ENCODE results near the gene CCNI. TPM values are rescaled to one million over a fixed set of nuclear protein-coding genes. Genes with fewer than 3 reads are reported as not detected.

Gene CCNI
- total and polyA plus RNA-seq, 2 of the 13 experiments (the other 11 are each of a cell fraction or from before 2014, with no cell fraction given): 43.5 to 122 TPM

DNA sequence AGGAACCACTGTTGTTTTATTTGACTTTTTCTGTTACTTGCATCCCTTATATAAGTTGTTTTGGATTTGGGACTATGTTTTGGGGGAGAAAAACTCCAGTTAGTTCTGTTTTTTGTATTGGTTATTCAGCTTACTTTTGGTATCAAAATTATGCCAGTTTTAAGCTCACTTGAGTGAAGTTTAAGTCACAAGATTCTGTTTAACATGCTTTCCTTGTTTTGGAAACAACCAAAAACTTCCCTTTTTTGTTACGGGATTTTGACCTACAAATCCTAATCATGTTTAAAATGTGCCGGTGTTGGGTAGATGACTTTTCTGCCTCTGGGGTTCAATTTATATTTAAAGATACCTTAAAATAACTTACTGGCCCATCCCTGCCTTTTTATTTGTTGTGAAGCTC lies 36.0 kb downstream of the CCNI start:
- Histone ChIP-seq H3K36me3 (replicated peaks in 1 of 2; ENCODE audit: control insufficient read depth in 1 of 2, insufficient read depth in 2 of 2, low read length in 2 of 2) (peaks cover 0 to 4% of the 10 kb centered on the region in 2 experiments; a peak in 1 of 5 replicates), H3K4me1 (ENCODE audit: insufficient read depth, low read length) (peaks cover 13% of the 10 kb centered on the region), H3K27ac (ENCODE audit: extremely low read length, insufficient read depth, low read length) (no peak overlapping the region), H3K9me3 (ENCODE audit: low read length) (no peaks in the 10 kb centered on the region), H4K20me1 (ENCODE audit: insufficient read depth, low read length) (no peaks in the 10 kb centered on the region), H3K79me2 (ENCODE audit: insufficient read depth, low read length) (no peaks in the 10 kb centered on the region), H3K27me3 (ENCODE audit: control insufficient read depth in 1 of 2, insufficient read depth in 2 of 2, low read length in 2 of 2) (no peaks in the 10 kb centered on the region), H3K9ac (ENCODE audit: insufficient read depth, low read depth, low read length) (no peak overlapping the region), H2AFZ (ENCODE audit: low read length) (no peak overlapping the region), H3K4me3 (replicated peaks in 1 of 3; ENCODE audit: insufficient read depth in 1 of 3, low read depth in 2 of 3, low read length in 3 of 3) (no peak overlapping the region), H3K4me2 (ENCODE audit: low read depth, low read length) (no peak overlapping the region)
- no TSS peak for BruUV-seq (replicated peaks)
- in situ Hi-C loops (cut with HindIII; ENCODE audit: extremely low pct_ligation_motif_present, low pct_unique_long_range_greater_than_20kb): no loop called here
- WGBS (ENCODE audit: low lambda C conversion rate): 99% methylated on average over 2 of the region's 2 CpGs
- TF ChIP-seq, protein P1, sequence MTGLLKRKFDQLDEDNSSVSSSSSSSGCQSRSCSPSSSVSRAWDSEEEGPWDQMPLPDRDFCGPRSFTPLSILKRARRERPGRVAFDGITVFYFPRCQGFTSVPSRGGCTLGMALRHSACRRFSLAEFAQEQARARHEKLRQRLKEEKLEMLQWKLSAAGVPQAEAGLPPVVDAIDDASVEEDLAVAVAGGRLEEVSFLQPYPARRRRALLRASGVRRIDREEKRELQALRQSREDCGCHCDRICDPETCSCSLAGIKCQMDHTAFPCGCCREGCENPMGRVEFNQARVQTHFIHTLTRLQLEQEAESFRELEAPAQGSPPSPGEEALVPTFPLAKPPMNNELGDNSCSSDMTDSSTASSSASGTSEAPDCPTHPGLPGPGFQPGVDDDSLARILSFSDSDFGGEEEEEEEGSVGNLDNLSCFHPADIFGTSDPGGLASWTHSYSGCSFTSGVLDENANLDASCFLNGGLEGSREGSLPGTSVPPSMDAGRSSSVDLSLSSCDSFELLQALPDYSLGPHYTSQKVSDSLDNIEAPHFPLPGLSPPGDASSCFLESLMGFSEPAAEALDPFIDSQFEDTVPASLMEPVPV (CRISPR knock-in tag; IDR thresholded peaks at IDR 0.05): no peak
- TF ChIP-seq ZNF615 (CRISPR knock-in tag; IDR thresholded peaks at IDR 0.05; ENCODE audit: borderline replicate concordance): no peak
- TF ChIP-seq GTF3A (CRISPR knock-in tag; conservative IDR thresholded peaks at IDR 0.05): no peak
- TF ChIP-seq ZNF10 (CRISPR knock-in tag; IDR thresholded peaks at IDR 0.05; ENCODE audit: borderline replicate concordance, low read depth): no peak
- TF ChIP-seq SOX6 (IDR thresholded peaks at IDR 0.05): no peak
- TF ChIP-seq SOX6 (CRISPR knock-in tag; IDR thresholded peaks at IDR 0.05): no peak
- TF ChIP-seq SRSF4 (IDR thresholded peaks at IDR 0.05; ENCODE audit: low read depth, low read length, poor library complexity, severe bottlenecking): no peak
- TF ChIP-seq, protein P2, sequence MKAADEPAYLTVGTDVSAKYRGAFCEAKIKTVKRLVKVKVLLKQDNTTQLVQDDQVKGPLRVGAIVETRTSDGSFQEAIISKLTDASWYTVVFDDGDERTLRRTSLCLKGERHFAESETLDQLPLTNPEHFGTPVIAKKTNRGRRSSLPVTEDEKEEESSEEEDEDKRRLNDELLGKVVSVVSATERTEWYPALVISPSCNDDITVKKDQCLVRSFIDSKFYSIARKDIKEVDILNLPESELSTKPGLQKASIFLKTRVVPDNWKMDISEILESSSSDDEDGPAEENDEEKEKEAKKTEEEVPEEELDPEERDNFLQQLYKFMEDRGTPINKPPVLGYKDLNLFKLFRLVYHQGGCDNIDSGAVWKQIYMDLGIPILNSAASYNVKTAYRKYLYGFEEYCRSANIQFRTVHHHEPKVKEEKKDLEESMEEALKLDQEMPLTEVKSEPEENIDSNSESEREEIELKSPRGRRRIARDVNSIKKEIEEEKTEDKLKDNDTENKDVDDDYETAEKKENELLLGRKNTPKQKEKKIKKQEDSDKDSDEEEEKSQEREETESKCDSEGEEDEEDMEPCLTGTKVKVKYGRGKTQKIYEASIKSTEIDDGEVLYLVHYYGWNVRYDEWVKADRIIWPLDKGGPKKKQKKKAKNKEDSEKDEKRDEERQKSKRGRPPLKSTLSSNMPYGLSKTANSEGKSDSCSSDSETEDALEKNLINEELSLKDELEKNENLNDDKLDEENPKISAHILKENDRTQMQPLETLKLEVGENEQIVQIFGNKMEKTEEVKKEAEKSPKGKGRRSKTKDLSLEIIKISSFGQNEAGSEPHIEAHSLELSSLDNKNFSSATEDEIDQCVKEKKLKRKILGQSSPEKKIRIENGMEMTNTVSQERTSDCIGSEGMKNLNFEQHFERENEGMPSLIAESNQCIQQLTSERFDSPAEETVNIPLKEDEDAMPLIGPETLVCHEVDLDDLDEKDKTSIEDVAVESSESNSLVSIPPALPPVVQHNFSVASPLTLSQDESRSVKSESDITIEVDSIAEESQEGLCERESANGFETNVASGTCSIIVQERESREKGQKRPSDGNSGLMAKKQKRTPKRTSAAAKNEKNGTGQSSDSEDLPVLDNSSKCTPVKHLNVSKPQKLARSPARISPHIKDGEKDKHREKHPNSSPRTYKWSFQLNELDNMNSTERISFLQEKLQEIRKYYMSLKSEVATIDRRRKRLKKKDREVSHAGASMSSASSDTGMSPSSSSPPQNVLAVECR (CRISPR knock-in tag; IDR thresholded peaks at IDR 0.05; ENCODE audit: borderline replicate concordance): no peak
- no peak for TF ChIP-seq SYNCRIP (IDR thresholded peaks at IDR 0.05; ENCODE audit: insufficient read depth, low read depth, low read length)
- no peak for DNase-seq (ENCODE audit: low spot score)
- no peak for ATAC-seq
- FAIRE-seq: no peak
- POLR2A ChIA-PET: no interaction called here
- intact Hi-C loops (cut with micrococcal nuclease; ENCODE audit: unreplicated experiment): loop anchor here (5.0 to 10.0 kb wide), 3 partner anchors 142 to 607 kb away; partner anchors contain the start of gene SOWAHB
- CTCF ChIA-PET (ENCODE audit: low intra/inter-chr PET ratio, low total read pairs): no interaction called here
